HG02763 (cell line): ENCODE results near the gene PHLDA3.

Experiments
- ATAC-seq: cut with Tn5 transposase; IDR thresholded peaks from one replicate; pipeline ENCODE4 v1.9.1; 2021; ENCODE audit warnings: mild to moderate bottlenecking, moderate library complexity; ENCODE audit not compliant: unreplicated experiment

Gene PHLDA3

GRCh38 chr1:201468844-201469644 is at the start of gene PHLDA3:
PHLDA3 (minus strand) TSS chr1:201469188; CDS start chr1:201468786, 402 bp downstream.
- peak; percentile 74 for ATAC-seq

DNA sequence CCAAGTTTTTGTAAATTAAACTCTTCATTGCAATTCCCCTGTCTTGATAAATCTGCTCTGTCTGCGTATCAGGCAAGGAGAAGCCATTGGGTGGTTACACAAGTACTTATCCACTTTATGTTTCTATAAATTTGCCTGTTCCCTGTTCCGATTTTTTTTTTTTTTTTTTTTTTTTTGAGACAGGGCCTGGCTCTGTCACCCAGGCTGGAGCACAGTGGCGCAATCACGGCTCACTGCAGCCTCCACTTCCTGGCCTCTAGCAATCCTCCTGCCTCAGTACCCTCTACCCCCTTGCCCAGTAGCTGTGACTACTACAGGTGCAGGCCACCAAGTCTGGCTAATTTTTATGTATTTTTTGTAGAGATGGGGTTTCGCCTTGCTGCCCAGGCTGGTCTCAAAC is 49.1 kb upstream of the PHLDA3 start:
- no peak for ATAC-seq

GRCh38 chr1:201517631-201518030 is 48.6 kb upstream of the PHLDA3 start:
- no peak for ATAC-seq

DNA sequence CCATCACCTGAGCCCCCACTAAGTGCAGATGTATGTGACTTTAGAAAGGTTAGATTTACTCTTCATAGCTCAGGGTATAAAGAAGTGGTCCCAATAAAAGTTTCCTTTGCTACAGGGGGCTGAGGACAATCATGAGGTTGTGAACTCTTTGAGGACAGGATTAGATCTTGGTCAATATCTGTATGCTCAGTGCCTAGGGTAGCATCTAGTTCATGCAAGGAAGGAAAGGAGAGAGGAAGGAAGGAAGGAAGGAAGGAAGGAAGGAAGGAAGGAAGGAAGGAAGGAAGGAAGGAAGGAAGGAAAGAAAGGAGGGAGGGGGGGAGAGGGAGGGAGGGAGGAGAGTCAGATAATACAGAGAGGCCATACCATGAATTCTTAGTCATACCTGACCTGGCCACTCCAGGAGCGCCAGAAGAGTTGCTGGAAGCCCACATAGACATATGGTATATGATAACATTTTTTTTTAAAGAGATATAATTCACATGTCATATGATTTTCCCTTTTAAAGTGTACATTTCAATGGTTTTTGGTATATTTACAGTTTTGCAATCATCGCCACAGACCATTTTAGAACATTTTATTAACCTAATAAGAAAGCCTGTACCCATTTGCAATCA is 47.6 kb upstream of the PHLDA3 start:
- no peak for ATAC-seq

GRCh38 chr1:201515895-201516294 is 46.9 kb upstream of the PHLDA3 start:
- no peak for ATAC-seq

DNA sequence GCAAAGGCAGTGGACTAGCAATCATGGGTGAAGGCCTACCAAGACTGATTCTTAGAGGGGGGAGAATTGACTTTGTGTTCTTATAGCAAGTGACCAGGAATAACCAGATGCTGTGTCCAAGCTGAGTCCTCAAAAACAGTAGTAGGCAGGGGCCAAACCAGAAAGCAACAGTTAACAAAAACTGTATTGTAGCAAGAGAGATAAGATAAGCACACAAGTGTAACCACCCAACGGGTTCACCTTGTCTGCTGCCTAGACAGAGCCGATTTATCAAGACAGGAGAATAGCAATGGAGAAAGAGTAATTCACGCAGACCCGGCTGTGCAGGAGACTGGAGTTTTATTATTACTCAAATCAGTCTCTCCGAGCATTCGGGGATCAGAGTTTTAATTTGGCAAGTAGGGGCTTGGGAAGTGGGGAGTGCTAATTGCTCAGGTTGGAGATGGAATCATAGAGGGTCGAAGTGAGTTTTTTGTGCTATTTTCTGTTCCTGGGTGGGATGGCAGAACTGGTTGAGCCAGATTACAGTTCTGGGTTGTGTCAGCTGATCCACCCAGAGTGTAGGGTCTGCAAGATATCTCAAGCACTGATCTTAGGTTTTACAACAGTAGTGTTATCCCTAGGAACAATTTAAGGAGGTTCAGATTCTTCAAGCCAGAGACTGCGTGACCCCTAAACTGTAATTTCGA is 46.2 kb upstream of the PHLDA3 start:
- ATAC-seq = no peak

DNA sequence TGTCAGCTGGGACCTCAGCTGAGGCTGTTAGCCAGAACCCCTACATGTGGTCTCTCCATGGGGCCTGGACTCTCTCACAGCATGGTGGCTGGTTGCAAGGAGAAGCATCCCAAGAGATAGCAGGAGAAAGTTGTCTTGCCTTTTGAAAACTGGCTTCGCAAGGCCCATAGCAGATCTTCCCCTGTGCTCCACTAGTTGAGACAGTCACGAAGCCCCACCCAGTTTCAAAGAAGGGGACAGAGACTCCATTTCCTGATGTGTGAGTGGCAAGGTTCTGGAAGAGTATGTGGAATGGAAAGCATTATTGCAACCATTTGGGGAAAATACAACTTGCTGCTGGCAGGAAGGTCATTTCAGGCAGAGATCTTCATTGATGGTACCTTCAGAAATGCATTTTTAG is 45.5 kb upstream of the PHLDA3 start:
- no peak for ATAC-seq

GRCh38 chr1:201513498-201514243 is 44.7 kb upstream of the PHLDA3 start:
- no peak for ATAC-seq

- ATAC-seq = no peak
These were observed 43.1 kb upstream of the PHLDA3 start for GRCh38 chr1:201511941-201512539.

- ATAC-seq = no peak
These were observed 42.5 kb upstream of the PHLDA3 start for GRCh38 chr1:201511396-201511940.

- no peak for ATAC-seq
These were observed 41.7 kb upstream of the PHLDA3 start for GRCh38 chr1:201510734-201511133.

DNA sequence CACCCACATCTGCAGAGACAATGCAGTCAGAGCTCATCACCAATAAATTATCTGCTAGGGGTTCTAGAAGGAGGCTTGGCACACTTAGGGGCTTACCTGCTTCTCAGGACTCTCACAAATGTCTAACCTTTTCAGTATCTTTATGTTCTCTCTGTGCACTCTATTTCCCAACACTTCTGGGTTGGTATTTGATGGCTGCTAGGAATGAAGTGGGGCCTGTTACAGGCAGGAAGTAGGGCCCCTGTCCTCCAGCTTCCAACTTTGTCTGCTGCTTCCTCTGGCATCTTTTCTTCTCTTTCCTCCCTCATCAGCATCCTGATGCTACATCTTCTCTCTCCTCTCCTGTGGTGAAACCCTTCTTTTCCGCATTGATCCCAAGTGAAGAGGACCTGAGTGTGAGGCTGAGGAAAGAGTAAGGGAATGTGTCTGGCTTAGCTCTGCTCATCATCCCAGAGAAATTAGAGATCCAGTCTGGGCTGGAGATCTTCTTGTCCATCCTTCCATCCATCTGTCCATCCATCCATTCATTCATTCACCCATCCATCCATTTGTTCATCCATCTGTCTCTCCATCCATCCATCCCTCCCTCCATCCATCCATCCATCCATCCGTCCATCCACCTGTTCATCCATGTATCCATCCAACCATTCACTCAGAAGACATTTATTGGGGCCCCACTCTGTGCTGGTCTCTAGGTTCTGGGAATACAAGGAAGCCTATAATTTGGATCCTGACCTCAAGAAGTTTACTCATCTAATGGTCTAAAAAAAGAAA is 40.8 kb upstream of the PHLDA3 start:
- ATAC-seq = no peak

- ATAC-seq = no peak
These were observed 39.8 kb upstream of the PHLDA3 start for GRCh38 chr1:201508809-201509208.

DNA sequence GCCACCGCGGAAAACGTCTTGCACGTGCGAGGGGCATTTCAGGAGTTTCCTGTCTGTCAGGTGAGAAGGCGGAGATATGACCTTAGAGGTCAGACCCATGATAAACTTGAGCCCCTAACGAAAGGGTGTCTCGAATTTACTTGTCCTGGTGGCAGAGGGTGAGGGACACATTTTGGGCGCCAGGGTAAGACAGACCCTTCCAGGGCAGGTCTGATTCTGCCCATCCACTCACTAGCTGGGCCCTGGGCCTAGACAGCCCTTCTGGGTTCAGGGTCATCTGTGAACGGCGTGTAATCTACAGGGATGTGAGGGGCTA is 38.3 kb upstream of the PHLDA3 start:
- ATAC-seq = no peak

GRCh38 chr1:201506557-201507359 is 37.8 kb upstream of the PHLDA3 start, which contains the start of gene CSRP1:
CSRP1 (minus strand) TSS chr1:201507123; CDS start chr1:201496303, 10,820 bp downstream.
- ATAC-seq = peak; percentile 88

DNA sequence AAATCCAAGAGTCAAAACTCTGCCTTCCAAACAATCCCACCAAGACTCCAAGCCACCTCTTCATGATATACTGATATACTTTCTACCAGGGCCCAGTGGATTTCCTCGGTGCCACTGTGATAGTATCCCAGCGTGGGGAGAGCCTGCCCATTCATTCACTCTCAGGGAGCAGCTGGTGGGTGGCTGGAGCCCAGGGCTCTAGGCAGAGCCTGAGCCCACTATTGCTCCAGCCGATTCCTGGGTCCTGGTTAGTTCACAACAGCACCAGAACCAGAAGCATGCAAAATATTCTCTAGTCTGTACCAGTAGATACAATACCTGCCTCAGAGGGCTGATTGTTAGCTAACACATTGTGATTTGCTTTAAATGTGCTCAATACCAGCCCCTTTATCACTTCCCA is 37.1 kb upstream of the PHLDA3 start:
- ATAC-seq = no peak

- no peak for ATAC-seq
These were observed 36.5 kb upstream of the PHLDA3 start for GRCh38 chr1:201505503-201505890.

DNA sequence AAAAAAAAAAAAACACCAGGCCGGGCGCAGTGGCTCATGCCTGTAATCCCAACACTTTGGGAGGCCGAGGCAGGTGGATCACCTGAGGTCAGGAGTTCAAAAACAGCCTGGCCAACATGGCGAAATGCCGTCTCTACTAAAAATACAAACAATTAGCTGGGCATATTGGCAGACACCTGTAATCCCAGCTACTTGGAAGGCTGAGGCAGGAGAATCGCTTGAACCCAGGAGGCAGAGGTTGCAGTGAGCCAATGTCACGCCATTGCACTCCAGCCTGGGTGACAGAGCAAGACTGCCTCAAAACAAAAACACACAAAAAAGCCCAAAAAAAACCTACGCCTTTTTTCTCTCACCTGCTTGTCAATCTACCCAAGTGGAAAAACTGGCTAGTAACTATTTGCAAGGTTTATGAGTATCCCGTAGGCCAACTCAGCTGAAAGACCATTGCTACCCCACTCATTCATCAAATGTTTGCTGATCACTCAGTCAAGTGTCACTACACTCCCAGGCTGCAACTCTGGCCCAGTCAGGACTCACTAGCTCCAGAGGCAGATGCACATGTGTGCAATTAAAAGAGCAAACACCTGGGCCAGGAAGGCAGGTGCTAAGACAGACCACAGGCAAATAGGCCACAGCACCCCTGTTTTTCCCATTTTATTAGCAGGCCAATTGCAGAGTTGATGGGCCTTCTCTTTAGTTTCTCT is 36.0 kb upstream of the PHLDA3 start:
- ATAC-seq = no peak
